Kidney epithelial cell (primary cell): Measurements from ENCODE around the gene RUBCNL. TPM values are rescaled to one million over a fixed set of nuclear protein-coding genes. Genes with fewer than 3 reads are reported as not detected.

Experiments
- DNase-seq: peaks from one replicate; pipeline ENCODE4 v3.0.0-alpha.2; 2010; ENCODE audit warnings: low read depth
- H3K27me3 ChIP-seq: 2 replicates; pipeline ENCODE4 v1.6.0; 2011; ENCODE audit warnings: low read length; ENCODE audit not compliant: control insufficient read depth, insufficient read depth
- H3K36me3 ChIP-seq: 2 replicates; pipeline ENCODE4 v1.5.1; 2011; ENCODE audit warnings: low read length; ENCODE audit not compliant: control insufficient read depth, insufficient read depth
- H3K4me3 ChIP-seq: 2 replicates; pipeline ENCODE4 v1.5.1; 2011; ENCODE audit warnings: low read depth, mild to moderate bottlenecking, control low read depth, low read length
- total RNA-seq: library from RNA; depleted of rRNA; stranded (reverse); fragments of >200 nt; gene quantifications from 2 replicates; pipeline ENCODE4 v1.2.3, GENCODE V29; 2015
- TF ChIP-seq, protein P1 (sequence below): IDR thresholded peaks from 2 replicates; pipeline ENCODE4 v1.5.1; 2011; ENCODE audit warnings: mild to moderate bottlenecking, moderate library complexity, low read length, control low read depth, inconsistent platforms; ENCODE audit not compliant: insufficient read depth, poor library complexity, severe bottlenecking

Gene RUBCNL
- total RNA-seq, 1 donor from 2014 or later = 1.8 TPM

DNA sequence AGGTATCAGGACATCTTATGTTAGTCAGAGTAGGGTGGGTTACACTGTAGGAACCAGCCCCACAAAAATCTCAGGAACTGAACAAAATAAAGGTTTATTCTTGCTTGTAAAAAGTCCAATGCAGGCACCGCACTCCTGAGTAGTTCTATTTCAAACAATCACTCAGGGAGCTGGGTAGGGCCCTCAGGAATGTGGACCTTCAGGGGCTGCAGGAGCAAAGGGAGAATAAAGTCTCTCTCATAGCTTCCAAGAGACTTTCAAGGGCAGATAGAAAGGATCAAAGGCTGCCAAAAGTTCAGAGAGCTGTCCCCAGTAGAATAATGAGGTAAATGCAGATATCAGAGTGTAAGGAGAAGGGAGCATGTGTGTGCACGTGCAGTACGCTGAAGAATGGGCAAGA lies 49.4 kb downstream of the RUBCNL start:
- Histone ChIP-seq H3K4me3 (no peak overlapping the region), H3K36me3 (no peaks in the 10 kb centered on the region), H3K27me3 (no peaks in the 10 kb centered on the region)
- no peak for DNase-seq
- TF ChIP-seq, protein P1, sequence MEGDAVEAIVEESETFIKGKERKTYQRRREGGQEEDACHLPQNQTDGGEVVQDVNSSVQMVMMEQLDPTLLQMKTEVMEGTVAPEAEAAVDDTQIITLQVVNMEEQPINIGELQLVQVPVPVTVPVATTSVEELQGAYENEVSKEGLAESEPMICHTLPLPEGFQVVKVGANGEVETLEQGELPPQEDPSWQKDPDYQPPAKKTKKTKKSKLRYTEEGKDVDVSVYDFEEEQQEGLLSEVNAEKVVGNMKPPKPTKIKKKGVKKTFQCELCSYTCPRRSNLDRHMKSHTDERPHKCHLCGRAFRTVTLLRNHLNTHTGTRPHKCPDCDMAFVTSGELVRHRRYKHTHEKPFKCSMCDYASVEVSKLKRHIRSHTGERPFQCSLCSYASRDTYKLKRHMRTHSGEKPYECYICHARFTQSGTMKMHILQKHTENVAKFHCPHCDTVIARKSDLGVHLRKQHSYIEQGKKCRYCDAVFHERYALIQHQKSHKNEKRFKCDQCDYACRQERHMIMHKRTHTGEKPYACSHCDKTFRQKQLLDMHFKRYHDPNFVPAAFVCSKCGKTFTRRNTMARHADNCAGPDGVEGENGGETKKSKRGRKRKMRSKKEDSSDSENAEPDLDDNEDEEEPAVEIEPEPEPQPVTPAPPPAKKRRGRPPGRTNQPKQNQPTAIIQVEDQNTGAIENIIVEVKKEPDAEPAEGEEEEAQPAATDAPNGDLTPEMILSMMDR = no peak

DNA sequence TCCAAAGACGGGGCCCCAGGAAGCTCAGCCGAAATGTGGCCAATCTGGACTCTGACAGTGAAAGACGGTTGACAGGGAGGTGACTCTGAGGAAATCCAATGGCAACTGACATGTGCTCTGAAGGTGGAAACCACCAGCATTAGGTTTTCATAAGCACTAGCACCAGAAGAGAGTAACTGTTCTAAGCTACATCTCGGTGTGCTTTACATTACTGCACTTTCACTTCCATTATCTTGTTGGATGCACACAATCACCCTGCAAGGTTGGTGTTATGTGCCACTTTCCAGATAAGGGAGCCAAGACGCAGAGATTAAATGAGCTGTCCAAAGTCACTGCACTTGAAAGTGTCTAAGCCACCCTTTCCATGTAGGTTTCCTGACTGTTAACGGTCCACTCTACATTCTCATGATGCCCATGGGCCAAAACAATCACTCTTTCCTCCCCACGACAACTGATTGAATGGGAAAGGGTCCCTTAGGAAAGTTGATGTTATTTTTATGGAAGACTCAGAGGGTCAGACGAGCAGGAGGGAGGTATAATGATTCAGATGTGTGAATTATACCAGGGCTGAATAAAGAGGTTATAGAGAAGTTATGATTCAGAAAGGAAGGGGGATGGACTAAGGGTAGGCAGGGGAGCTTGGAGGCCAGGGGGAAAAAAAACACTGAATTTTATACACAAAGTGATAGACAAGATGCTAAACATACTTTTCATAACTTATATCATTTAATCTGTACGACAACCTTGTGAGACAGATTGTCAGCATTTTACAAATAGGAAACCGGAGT lies 52.8 kb downstream of the RUBCNL start:
- peaks cover 7% of the 10 kb centered on the region for H3K27me3 ChIP-seq
- no peak for DNase-seq
- no peaks in the 10 kb centered on the region for H3K36me3 ChIP-seq
- H3K4me3 ChIP-seq = no peak overlapping the region
- TF ChIP-seq, protein P1 = no peak

DNA sequence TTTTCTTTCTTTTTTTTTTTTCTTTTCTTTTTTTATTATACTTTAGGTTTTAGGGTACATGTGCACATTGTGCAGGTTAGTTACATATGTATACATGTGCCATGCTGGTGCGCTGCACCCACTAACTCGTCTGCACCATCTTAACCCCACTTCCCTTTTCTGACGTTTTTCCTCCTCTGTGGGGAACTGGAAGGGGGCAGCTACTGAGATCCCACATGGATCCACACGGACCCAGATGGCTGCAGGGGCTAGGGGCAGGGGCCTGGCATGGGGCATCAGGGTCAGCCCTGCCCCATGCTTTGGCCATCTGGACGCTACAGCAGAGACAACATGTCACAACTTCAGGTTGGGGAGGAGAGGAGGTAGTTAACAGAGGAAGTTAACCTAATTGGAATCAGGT lies 54.3 kb downstream of the RUBCNL start:
- TF ChIP-seq, protein P1 = no peak
- no peak for DNase-seq
- Histone ChIP-seq H3K4me3 (no peak overlapping the region), H3K36me3 (no peaks in the 10 kb centered on the region), H3K27me3 (peaks cover 7% of the 10 kb centered on the region)

DNA sequence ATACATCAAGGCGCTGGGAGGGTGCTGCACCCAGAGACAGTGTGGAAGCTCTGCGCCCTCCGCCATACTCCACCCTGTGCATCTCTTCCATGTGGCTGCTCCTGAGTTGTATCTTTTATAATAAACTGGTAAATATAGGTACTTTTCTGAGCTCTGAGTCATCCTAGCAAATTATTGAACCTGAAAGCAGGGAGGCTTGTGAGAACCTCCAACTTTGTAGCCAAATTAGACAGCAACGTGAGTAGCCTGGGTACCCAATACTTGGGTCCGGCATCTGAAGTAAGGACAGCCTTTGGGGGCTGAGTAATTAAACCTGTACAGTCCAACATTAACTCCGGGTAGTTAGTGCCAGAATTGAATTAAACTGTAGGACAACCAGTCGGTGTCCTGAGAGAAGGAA lies 57.4 kb downstream of the RUBCNL start:
- TF ChIP-seq, protein P1 = no peak
- no peak for DNase-seq
- H3K27me3 ChIP-seq = peaks cover 7% of the 10 kb centered on the region
- H3K4me3 ChIP-seq = no peak overlapping the region
- H3K36me3 ChIP-seq = no peaks in the 10 kb centered on the region

DNA sequence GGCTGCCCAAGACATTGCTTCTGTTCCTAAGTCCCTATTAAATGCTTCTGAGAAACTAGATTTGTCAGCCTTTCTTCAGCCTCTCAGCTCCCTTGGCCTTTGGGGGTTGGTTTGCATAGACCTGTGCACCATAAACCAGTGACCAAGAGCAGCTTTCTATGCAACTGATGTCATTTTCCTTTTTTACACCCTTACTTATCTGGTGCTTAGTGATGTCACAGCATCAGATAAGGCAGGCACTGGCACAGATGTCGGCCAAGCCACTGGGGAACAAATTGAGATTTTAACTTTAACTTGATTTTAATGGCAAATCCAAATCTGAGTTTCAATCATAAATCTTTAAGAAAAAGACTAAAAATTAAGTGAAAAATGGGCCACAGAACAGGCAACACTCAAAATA lies 59.8 kb downstream of the RUBCNL start:
- TF ChIP-seq, protein P1 = no peak
- Histone ChIP-seq H3K36me3 (no peaks in the 10 kb centered on the region), H3K4me3 (no peak overlapping the region), H3K27me3 (peaks cover 10% of the 10 kb centered on the region)
- DNase-seq = no peak

- peaks cover 6% of the 10 kb centered on the region for H3K27me3 ChIP-seq
- no peak for DNase-seq
- TF ChIP-seq, protein P1 = no peak
- no peak overlapping the region for H3K4me3 ChIP-seq
- no peaks in the 10 kb centered on the region for H3K36me3 ChIP-seq
These were observed 62.1 kb downstream of the RUBCNL start for GRCh38 chr13:46324976-46325375.
